ENCODE measurements around the gene RTN4RL2.

The RTN4RL2 gene

GRCh38 chr11:57422669-57423068, 37.7 kb upstream of the RTN4RL2 start:
- Histone ChIP-seq H3K36me3 (ENCODE audit: low read length) (peaks cover 50% of the 10 kb centered on the region), H4K20me1 (ENCODE audit: low read depth, low read length) (no peaks in the 10 kb centered on the region; the same call in 1 of the 2 replicates)

GRCh38 chr11:57424137-57424791, 36.1 kb upstream of the RTN4RL2 start:
- no peak overlapping the region for H2AFZ ChIP-seq (ENCODE audit: low read depth, low read length, severe bottlenecking)
- peak overlapping the region; percentile 76 for H3K27ac ChIP-seq (ENCODE audit: low read depth, low read length)
- peak overlapping the region; percentile 82 for H3K4me3 ChIP-seq (ENCODE audit: insufficient read depth, low read length, poor library complexity, severe bottlenecking)

More at GRCh38 chr11:57422669-57423068, 37.7 kb upstream of the RTN4RL2 start:
- Histone ChIP-seq H3K4me3 (ENCODE audit: insufficient read depth, low read length, poor library complexity, severe bottlenecking) (no peak overlapping the region), H3K9me2 (replicated peaks; ENCODE audit: insufficient read depth, low read length) (no peaks in the 10 kb centered on the region), H3K9me3 (ENCODE audit: insufficient read depth, low read length) (no peaks in the 10 kb centered on the region), H3K79me2 (ENCODE audit: insufficient read depth, low read length) (peaks cover 60% of the 10 kb centered on the region), H3K27me3 (ENCODE audit: low read length) (no peaks in the 10 kb centered on the region), H3K4me2 (ENCODE audit: low read depth, low read length, poor library complexity, severe bottlenecking) (no peak overlapping the region), H3F3A (ENCODE audit: insufficient read depth) (peaks cover 9% of the 10 kb centered on the region; the same call in 1 of the 2 replicates), H3K9ac (ENCODE audit: low read length) (no peak overlapping the region), H2AFZ (ENCODE audit: low read depth, low read length, severe bottlenecking) (no peak overlapping the region), H3K27ac (ENCODE audit: low read depth, low read length) (no peak overlapping the region)
- no peak for TF ChIP-seq EZH2phosphoT487 (conservative IDR thresholded peaks at IDR 0.05; ENCODE audit: low read length)
- TF ChIP-seq, protein P1, sequence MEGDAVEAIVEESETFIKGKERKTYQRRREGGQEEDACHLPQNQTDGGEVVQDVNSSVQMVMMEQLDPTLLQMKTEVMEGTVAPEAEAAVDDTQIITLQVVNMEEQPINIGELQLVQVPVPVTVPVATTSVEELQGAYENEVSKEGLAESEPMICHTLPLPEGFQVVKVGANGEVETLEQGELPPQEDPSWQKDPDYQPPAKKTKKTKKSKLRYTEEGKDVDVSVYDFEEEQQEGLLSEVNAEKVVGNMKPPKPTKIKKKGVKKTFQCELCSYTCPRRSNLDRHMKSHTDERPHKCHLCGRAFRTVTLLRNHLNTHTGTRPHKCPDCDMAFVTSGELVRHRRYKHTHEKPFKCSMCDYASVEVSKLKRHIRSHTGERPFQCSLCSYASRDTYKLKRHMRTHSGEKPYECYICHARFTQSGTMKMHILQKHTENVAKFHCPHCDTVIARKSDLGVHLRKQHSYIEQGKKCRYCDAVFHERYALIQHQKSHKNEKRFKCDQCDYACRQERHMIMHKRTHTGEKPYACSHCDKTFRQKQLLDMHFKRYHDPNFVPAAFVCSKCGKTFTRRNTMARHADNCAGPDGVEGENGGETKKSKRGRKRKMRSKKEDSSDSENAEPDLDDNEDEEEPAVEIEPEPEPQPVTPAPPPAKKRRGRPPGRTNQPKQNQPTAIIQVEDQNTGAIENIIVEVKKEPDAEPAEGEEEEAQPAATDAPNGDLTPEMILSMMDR (IDR thresholded peaks at IDR 0.05; ENCODE audit: insufficient read depth, low read length, poor library complexity, severe bottlenecking), result no peak

GRCh38 chr11:57424792-57425564, 35.4 kb upstream of the RTN4RL2 start:
- TF ChIP-seq EZH2phosphoT487 (conservative IDR thresholded peaks at IDR 0.05; ENCODE audit: low read length), result no peak
- TF ChIP-seq, protein P1 (IDR thresholded peaks at IDR 0.05; ENCODE audit: insufficient read depth, low read length, poor library complexity, severe bottlenecking), result no peak
- H3F3A ChIP-seq (ENCODE audit: insufficient read depth), result peaks cover 9% of the 10 kb centered on the region; the same call in 1 of the 2 replicates
- no peaks in the 10 kb centered on the region for H3K9me2 ChIP-seq (replicated peaks; ENCODE audit: insufficient read depth, low read length)
- peaks cover 54% of the 10 kb centered on the region for H3K79me2 ChIP-seq (ENCODE audit: insufficient read depth, low read length)
- H4K20me1 ChIP-seq (ENCODE audit: low read depth, low read length), result no peaks in the 10 kb centered on the region; the same call in 1 of the 2 replicates
- peak overlapping the region; percentile 76 for H3K27ac ChIP-seq (ENCODE audit: low read depth, low read length)
- no peaks in the 10 kb centered on the region for H3K27me3 ChIP-seq (ENCODE audit: low read length)
- H3K9ac ChIP-seq (ENCODE audit: low read length), result peak overlapping the region; percentile 94
- H3K9me3 ChIP-seq (ENCODE audit: insufficient read depth, low read length), result no peaks in the 10 kb centered on the region
- peak overlapping the region; percentile 82 for H3K4me3 ChIP-seq (ENCODE audit: insufficient read depth, low read length, poor library complexity, severe bottlenecking)
- peak overlapping the region; percentile 93 for H3K4me2 ChIP-seq (ENCODE audit: low read depth, low read length, poor library complexity, severe bottlenecking)
- H2AFZ ChIP-seq (ENCODE audit: low read depth, low read length, severe bottlenecking), result no peak overlapping the region
- peaks cover 33% of the 10 kb centered on the region for H3K36me3 ChIP-seq (ENCODE audit: low read length)

More at GRCh38 chr11:57424137-57424791, 36.1 kb upstream of the RTN4RL2 start:
- Histone ChIP-seq H3K79me2 (ENCODE audit: insufficient read depth, low read length) (peaks cover 57% of the 10 kb centered on the region), H3K27me3 (ENCODE audit: low read length) (no peaks in the 10 kb centered on the region), H3F3A (ENCODE audit: insufficient read depth) (peaks cover 9% of the 10 kb centered on the region; the same call in 1 of the 2 replicates), H3K9me2 (replicated peaks; ENCODE audit: insufficient read depth, low read length) (no peaks in the 10 kb centered on the region), H3K4me2 (ENCODE audit: low read depth, low read length, poor library complexity, severe bottlenecking) (peak overlapping the region; percentile 93), H3K36me3 (ENCODE audit: low read length) (peaks cover 38% of the 10 kb centered on the region), H3K9me3 (ENCODE audit: insufficient read depth, low read length) (no peaks in the 10 kb centered on the region), H3K9ac (ENCODE audit: low read length) (peak overlapping the region; percentile 94), H4K20me1 (ENCODE audit: low read depth, low read length) (no peaks in the 10 kb centered on the region; the same call in 1 of the 2 replicates)
- TF ChIP-seq EZH2phosphoT487 (conservative IDR thresholded peaks at IDR 0.05; ENCODE audit: low read length), result no peak
- TF ChIP-seq, protein P1 (IDR thresholded peaks at IDR 0.05; ENCODE audit: insufficient read depth, low read length, poor library complexity, severe bottlenecking), result no peak

All from SU-DHL-6 (cell line).